Stimulated activated CD4-positive, alpha-beta T cell treated with anti-CD3 and anti-CD28 coated beads, Interleukin-1b, Interleukin-23, amount 100 ng/mL, for 24 hours (primary cell): ENCODE results near the gene ARMH3.
A peak's percentile ranks its signal among the peaks of the same experiment; 100 is the strongest.

ENCODE experiments used
- DNase-seq, 4 experiments: peaks; one replicate each; pipeline ENCODE4 v3.0.0-alpha.2; 2020; ENCODE audit warnings: low read depth in 4 of 4, low spot score in 1 of 4

Gene ARMH3

GRCh38 chr10:101833466-101833865, 222.5 kb downstream of the ARMH3 start:
- DNase-seq: no peak

- DNase-seq: no peak
Measured at GRCh38 chr10:101832325-101832771, 223.6 kb downstream of the ARMH3 start.

- DNase-seq: no peak
Measured at GRCh38 chr10:101831169-101831811, 224.7 kb downstream of the ARMH3 start.

- DNase-seq: peak; percentile 80 to 87 (median 84)
Measured at GRCh38 chr10:101830322-101831168, 225.4 kb downstream of the ARMH3 start.

- DNase-seq: peak in 1 of 4 experiments; percentile 48
Measured at GRCh38 chr10:101829561-101830315, 226.2 kb downstream of the ARMH3 start.

GRCh38 chr10:101828766-101829551, 227.0 kb downstream of the ARMH3 start:
- no peak for DNase-seq

- no peak for DNase-seq
Measured at GRCh38 chr10:101827919-101828600, 227.9 kb downstream of the ARMH3 start.

- no peak for DNase-seq
Measured at GRCh38 chr10:101826852-101827434, 229.0 kb downstream of the ARMH3 start.

- no peak for DNase-seq
Measured at GRCh38 chr10:101824736-101825135, 231.2 kb downstream of the ARMH3 start.

GRCh38 chr10:101818872-101819633, 236.9 kb downstream of the ARMH3 start:
- no peak for DNase-seq

- DNase-seq: peak; percentile 89 to 95 (median 94)
Measured at GRCh38 chr10:101818119-101818871, 237.7 kb downstream of the ARMH3 start, which contains the start of gene OGA. Gene OGA (minus strand): TSS chr10:101818444. CDS start chr10:101818022, 422 bp downstream.

- peak in 1 of 4 experiments; percentile 32 for DNase-seq
Measured at GRCh38 chr10:101817337-101818118, 238.4 kb downstream of the ARMH3 start.

GRCh38 chr10:101816913-101817336, 239.0 kb downstream of the ARMH3 start:
- DNase-seq: no peak

GRCh38 chr10:101816376-101816775, 239.6 kb downstream of the ARMH3 start:
- DNase-seq: no peak

- no peak for DNase-seq
Measured at GRCh38 chr10:101814466-101815071, 241.4 kb downstream of the ARMH3 start.

GRCh38 chr10:101812606-101813005, 243.4 kb downstream of the ARMH3 start:
- no peak for DNase-seq

- DNase-seq: no peak
Measured at GRCh38 chr10:101807158-101807557, 248.8 kb downstream of the ARMH3 start.
